HepG2 (cell line): ENCODE measurements around the gene LZTS2. TPM values are rescaled to one million over a fixed set of nuclear protein-coding genes. Genes with fewer than 3 reads are reported as not detected.
A peak's percentile ranks its signal among the peaks of the same experiment; 100 is the strongest.

ENCODE experiments used
- CBX1 ChIP-seq: IDR thresholded peaks from one replicate; pipeline ENCODE4 v1.6.1; 2016; ENCODE audit warnings: antibody characterized with exemption, low read depth
- GATAD2A ChIP-seq: IDR thresholded peaks from 2 replicates; pipeline ENCODE4 v1.6.1; 2016
- HNRNPK ChIP-seq: fragments of 200-400 bp; formaldehyde crosslinking; IDR thresholded peaks from 2 replicates; pipeline ENCODE4 v1.6.1; 2018; ENCODE audit warnings: low read length, low read depth, moderate library complexity, mild to moderate bottlenecking; ENCODE audit not compliant: poor library complexity, severe bottlenecking
- IRX3 ChIP-seq: sonication (generic); formaldehyde crosslinking; IDR thresholded peaks from 2 replicates; pipeline ENCODE4 v1.8.1; 2023; ENCODE audit warnings: mild to moderate bottlenecking, low read depth, missing genetic modification reagents, borderline replicate concordance
- PHB2 ChIP-seq: fragments of 450-650 bp; IDR thresholded peaks from 2 replicates; pipeline ENCODE4 v1.6.1; 2018; ENCODE audit not compliant: partially characterized antibody
- PHF8 ChIP-seq: sonication (generic); formaldehyde crosslinking; IDR thresholded peaks from 2 replicates; pipeline ENCODE4 v1.5.0; 2020; ENCODE audit warnings: missing genetic modification reagents
- TFDP1 ChIP-seq: IDR thresholded peaks from 2 replicates; pipeline ENCODE4 v1.6.1; 2016; ENCODE audit warnings: missing compliant biosample characterization, missing genetic modification reagents, borderline replicate concordance
- ZBTB40 ChIP-seq, 2 experiments: fragments of 450-650 bp in 1 of 2; sonication (generic) in 1 of 2; formaldehyde crosslinking in 1 of 2; IDR thresholded peaks; 2 replicates each; pipeline versions ENCODE4 v1.6.1 to v1.8.0; 2016 to 2022; ENCODE audit warnings: antibody characterized with exemption in 1 of 2, mild to moderate bottlenecking in 1 of 2, missing genetic modification reagents in 1 of 2
- ZMAT3 ChIP-seq: sonication (generic); formaldehyde crosslinking; conservative IDR thresholded peaks from 2 replicates; pipeline ENCODE4 v1.7.0; 2021; ENCODE audit warnings: missing genetic modification reagents
- ZNF121 ChIP-seq: sonication (generic); formaldehyde crosslinking; IDR thresholded peaks from 2 replicates; pipeline ENCODE4 v1.5.0; 2020; ENCODE audit warnings: mild to moderate bottlenecking, missing genetic modification reagents
- ZNF292 ChIP-seq: sonication (generic); formaldehyde crosslinking; IDR thresholded peaks from 2 replicates; pipeline ENCODE4 v1.8.1; 2022; ENCODE audit warnings: mild to moderate bottlenecking, low read depth, missing genetic modification reagents, borderline replicate concordance
- ZNF660 ChIP-seq: sonication (generic); formaldehyde crosslinking; IDR thresholded peaks from 2 replicates; pipeline ENCODE4 v1.5.1; 2020; ENCODE audit warnings: mild to moderate bottlenecking, low read depth, missing genetic modification reagents, borderline replicate concordance
- ZNF678 ChIP-seq: sonication (generic); formaldehyde crosslinking; IDR thresholded peaks from 2 replicates; pipeline ENCODE4 v1.4.0; 2020; ENCODE audit warnings: mild to moderate bottlenecking, missing genetic modification reagents
- polyA plus RNA-seq, 8 experiments: library from polyadenylated mRNA; depleted of rRNA in 3 of 8; stranded (reverse) in 7 of 8; unstranded in 1 of 8; fragments of >200 nt; fragmentation: Illumina TruSeq in 4 of 8; extraction: Trizol in 4 of 8; gene quantifications; 2 replicates each; pipeline versions ENCODE4 v1.2.1 to v1.2.3, GENCODE V29; 2011 to 2016; ENCODE audit warnings: low read depth in 4 of 8, missing spikeins in 1 of 8, mixed read lengths in 1 of 8; ENCODE audit not compliant: insufficient read depth in 1 of 8
- total RNA-seq, 5 experiments: library from RNA; depleted of rRNA; stranded (reverse); fragments of >200 nt; fragmentation: Illumina TruSeq; extraction: Trizol; gene quantifications; 2 replicates each; pipeline ENCODE4 v1.2.3, GENCODE V29; 2016; ENCODE audit warnings: low read depth in 1 of 5
- TF ChIP-seq, protein P1 (sequence below): sonication (generic); formaldehyde crosslinking; IDR thresholded peaks from 2 replicates; pipeline ENCODE4 v1.8.1; 2023; ENCODE audit warnings: mild to moderate bottlenecking, moderate library complexity, missing genetic modification reagents

The LZTS2 gene
- total and polyA plus RNA-seq, 2 of the 13 experiments (the other 11 are each of a cell fraction or from before 2014, with no cell fraction given) = 43.6 to 65.6 TPM

GRCh38 chr10:100996678-100997359, 2.8 kb upstream of the LZTS2 start (continued):
- no peak for TF ChIP-seq ZBTB40 (IDR thresholded peaks at IDR 0.05)
- TF ChIP-seq ZBTB40 (CRISPR knock-in tag; IDR thresholded peaks at IDR 0.05) = no peak
- TF ChIP-seq GATAD2A = 0 out of 2 replicates have a peak, but pooled peaks have one; percentile 12
- peak; percentile 23 for TF ChIP-seq HNRNPK
- TF ChIP-seq ZNF660 (CRISPR knock-in tag) = no peak
- TF ChIP-seq ZNF121 (CRISPR knock-in tag) = no peak; the same call in 1 of the 2 replicates
- TF ChIP-seq TFDP1 (CRISPR knock-in tag) = peak; percentile 42; the same call in 1 of the 2 replicates
- TF ChIP-seq ZMAT3 (CRISPR knock-in tag) = no peak
- no peak for TF ChIP-seq PHB2
- TF ChIP-seq PHF8 = no peak
- no peak for TF ChIP-seq CBX1
- TF ChIP-seq IRX3 (CRISPR knock-in tag) = no peak
- TF ChIP-seq, protein P1, sequence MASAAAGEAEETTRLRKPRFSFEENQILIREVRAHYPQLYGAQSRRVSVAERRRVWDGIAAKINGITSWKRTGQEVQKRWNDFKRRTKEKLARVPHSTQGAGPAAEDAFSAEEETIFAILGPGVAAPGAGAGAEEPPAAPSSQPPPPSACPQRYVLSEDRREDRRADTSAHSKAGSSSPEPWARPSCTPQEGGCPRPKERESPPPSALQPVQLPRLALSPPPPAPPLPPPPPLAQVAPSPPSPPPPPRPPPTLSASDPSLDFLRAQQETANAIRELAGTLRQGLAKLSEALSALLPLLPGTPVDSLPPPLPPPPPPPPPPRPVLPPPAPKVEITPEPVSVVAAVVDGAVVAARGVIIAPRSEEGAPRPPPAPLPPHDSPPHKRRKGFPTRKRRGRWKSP (CRISPR knock-in tag) = no peak
- no peak for TF ChIP-seq ZNF292 (CRISPR knock-in tag)
- no peak; the same call in 1 of the 2 replicates for TF ChIP-seq ZNF678 (CRISPR knock-in tag)
